Esophagus squamous epithelium (tissue), 4 donors: Measurements from ENCODE around the gene HPCAL1.

Experiments
- CTCF ChIP-seq, 6 experiments: fragments of 450-650 bp in 4 of 6; fragments of 200-600 bp in 2 of 6; sonication (generic) in 2 of 6; IDR thresholded peaks; one replicate each; pipeline ENCODE4 v1.5.1; 2016 to 2019; ENCODE audit warnings: antibody characterized with exemption in 6 of 6, mild to moderate bottlenecking in 4 of 6, moderate library complexity in 4 of 6
- POLR2A ChIP-seq, 4 donors: fragments of 450-650 bp; IDR thresholded peaks; one replicate each; pipeline ENCODE4 v1.6.1; 2017; ENCODE audit warnings: antibody characterized with exemption in 4 of 4, mild to moderate bottlenecking in 4 of 4, moderate library complexity in 3 of 4

DNA sequence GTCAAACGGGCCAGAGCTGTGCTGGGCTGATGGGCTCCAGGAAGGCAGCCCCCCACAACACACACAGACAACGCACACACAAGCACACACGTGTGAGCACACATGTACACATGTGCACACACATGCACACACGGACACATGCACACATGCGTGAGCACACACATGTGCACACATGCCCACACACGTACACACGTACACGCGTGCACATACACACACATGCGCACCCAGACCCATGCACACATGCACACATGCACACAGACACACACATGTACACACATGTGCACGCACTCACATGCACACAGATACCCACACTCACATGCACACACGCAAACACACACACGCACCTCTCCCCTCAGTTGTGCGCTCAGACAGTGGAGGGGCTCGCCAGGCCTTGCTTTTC lies 31.2 kb upstream of the HPCAL1 start:
- TF ChIP-seq POLR2A (IDR thresholded peaks at IDR 0.05) (no peak), CTCF (IDR thresholded peaks at IDR 0.05) (no peak)
